GM18861 (cell line): ENCODE measurements around the gene ZNF428.
"Not testable (repeated sequence)": the region's sequence is repeated elsewhere in the genome, so short reads cannot be mapped to it uniquely, and the experiment has no call there.

Source experiments
- ATAC-seq: cut with Tn5 transposase; IDR thresholded peaks from one replicate; pipeline ENCODE4 v1.9.1; 2021; ENCODE audit not compliant: unreplicated experiment

ZNF428 gene

GRCh38 chr19:43640424-43640757 is 21.0 kb upstream of the ZNF428 start:
- ATAC-seq: no peak

DNA sequence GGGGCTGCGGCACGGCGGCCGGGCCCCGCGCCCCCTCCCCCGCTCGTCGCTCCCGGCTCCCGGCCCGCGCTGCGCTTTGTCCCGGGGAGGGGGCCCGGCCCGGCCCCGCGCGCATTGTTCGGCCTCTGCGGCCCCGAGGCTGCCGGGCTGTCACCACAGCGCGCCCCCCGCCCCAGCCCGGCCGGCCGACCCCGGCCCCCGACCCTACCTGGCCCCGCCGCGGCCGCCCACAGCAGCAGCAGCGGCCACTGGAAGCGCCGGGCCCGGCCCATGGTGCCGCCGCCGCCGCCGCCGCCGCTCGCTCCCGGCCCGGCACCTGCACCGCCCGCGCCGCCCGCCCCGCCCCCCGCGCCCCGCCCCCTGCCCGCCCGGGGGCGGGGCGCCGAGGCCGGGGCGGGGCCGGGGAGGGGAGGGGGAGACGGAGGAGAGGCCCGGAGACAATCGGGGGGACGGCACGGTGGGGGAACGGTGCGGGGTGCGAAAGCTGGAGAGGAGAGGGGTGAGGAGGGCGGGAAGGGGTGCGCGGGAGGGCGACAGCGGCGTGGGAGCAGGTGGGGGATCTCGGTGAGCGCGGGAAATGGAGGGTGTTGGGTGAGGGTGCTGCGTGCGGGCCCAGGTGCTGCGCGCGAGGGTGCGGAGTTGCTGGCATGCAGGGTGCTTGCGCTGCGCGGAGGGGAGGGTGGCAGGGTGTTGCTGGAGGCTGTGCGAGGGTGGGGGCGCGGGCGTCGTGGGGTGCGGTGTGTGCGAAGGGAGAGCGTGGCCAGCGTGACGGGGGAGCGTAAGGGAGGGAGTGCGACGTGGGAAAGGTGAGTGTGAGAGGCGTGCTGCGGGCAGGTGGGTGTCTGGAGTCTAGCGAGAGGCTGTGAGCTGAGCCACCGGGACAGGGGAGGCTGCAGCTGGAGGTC is 20.3 kb upstream of the ZNF428 start, which contains the start of gene CADM4:
CADM4 (minus strand) TSS at position 332 of the 905 bp plus-strand sequence; CDS start at position 272, 60 bp downstream.
- ATAC-seq: no peak

DNA sequence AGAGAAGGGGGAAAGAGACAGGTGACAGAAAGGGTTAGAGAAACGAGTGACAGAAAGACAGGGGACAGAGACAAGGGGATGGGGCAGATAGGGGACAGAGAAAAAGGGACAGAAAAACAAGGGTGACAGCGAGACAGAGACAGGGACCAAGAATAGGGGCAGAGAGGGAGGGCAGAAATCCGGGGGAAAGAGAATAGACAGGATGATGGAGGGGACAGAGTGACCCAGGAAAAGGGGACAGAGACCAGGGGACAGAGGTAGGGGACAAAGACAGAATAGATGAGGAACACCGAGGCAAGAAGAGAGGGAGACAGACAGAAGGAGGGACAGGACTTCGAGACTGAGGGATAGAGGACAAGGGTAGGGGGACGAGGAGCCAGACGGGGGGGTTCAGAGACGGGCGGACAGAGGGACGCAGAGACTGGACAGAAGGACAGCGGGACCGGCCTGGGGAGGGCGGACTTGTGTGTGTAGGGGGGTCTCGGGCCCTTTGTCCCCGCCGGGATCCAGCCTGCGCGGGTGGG is 19.6 kb upstream of the ZNF428 start:
- ATAC-seq: no peak

- no peak for ATAC-seq
Measured at GRCh38 chr19:43638214-43638994, 19.0 kb upstream of the ZNF428 start.

GRCh38 chr19:43636121-43636683 is 16.8 kb upstream of the ZNF428 start:
- no peak for ATAC-seq

DNA sequence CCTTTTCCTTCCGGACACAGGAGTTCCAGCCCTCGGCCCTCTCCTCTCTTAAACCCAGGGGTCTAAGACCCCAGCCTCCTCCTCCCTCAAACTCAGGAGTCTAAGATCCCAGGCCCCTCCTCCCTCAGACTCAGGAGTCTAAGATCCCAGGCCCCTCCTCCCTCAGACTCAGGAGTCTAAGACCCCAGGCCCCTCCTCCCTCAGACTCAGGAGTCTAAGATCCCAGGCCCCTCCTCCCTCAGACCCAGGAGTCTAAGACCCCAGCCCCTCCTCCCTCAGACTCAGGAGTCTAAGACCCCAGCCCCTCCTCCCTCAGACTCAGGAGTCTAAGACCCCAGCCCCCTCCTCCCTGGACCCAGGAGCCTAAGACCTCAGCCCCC is 16.1 kb upstream of the ZNF428 start:
- not testable (repeated sequence) for ATAC-seq

DNA sequence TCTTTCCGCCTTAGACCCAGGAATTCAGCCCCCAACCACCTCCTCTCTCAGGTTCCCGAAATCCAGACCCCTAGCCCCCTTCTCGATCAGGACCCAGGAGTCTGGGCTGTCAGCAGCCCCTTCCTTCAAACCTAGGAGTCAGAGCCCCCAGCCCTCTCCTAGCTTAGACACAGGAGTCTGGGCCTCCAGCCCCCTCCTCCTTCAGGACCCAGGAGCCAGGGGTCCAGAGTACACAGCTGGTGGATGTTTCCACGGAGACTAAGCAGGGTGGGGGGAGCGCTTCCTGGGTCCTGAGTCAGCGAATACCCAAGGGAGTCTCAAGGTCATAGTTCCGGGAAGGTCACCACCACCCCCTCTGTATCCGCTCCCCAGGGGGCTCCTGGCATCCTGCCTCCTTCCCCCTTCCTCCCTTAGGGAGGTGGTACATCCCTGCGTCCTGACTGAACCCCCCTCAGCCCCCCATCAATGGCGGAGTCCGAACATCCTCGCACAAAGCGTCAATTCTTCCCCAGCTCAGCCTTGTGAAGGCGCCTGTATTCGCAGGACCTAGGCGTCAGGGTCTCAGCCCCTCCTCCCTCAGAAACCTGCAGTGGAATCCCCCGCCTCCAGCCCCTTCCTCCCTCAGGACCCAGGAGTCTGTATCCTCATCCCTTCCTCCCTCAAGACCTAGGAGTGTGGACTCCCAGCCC is 15.6 kb upstream of the ZNF428 start:
- ATAC-seq: no peak

DNA sequence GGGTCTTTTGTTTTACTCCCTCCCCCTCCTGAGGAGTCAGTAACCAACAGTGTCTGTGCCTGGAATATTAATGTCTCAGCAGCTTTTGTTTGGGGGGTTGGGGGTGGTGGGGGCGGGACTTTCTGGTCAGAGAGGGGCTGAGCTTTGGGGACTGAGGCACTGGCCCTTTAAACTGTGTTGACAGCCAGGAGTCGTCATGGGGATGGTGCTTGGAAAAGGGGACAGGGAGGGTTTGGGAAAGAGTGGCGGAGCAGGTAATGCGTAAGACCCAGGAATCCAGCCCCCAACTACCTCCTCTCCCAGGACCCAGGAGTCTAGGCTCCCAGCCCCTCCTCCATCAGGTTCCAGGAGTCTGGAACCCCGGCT is 15.1 kb upstream of the ZNF428 start:
- ATAC-seq: no peak

DNA sequence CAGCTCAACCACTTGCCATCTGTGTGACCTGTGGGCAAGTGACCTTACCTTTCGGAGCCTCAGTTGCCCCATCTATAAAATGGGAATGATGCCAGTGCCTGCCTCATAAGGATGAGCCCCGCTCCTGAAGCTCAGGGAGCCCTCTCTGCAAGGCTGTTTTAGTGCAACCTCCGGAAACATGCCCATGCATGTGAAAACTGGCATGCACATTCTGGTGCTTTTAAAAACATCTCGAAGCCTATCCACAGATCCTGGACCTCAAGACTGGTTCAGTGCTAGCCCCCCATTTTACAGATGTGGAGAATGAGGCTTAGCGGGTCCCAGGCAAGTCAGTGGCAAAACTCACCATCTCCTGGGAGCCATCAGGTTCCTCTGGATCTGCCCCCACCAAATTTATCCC is 14.6 kb upstream of the ZNF428 start:
- ATAC-seq: no peak

- ATAC-seq: no peak
Measured at GRCh38 chr19:43633520-43633919, 14.1 kb upstream of the ZNF428 start.

- no peak for ATAC-seq
Measured at GRCh38 chr19:43631491-43631890, 12.1 kb upstream of the ZNF428 start.

DNA sequence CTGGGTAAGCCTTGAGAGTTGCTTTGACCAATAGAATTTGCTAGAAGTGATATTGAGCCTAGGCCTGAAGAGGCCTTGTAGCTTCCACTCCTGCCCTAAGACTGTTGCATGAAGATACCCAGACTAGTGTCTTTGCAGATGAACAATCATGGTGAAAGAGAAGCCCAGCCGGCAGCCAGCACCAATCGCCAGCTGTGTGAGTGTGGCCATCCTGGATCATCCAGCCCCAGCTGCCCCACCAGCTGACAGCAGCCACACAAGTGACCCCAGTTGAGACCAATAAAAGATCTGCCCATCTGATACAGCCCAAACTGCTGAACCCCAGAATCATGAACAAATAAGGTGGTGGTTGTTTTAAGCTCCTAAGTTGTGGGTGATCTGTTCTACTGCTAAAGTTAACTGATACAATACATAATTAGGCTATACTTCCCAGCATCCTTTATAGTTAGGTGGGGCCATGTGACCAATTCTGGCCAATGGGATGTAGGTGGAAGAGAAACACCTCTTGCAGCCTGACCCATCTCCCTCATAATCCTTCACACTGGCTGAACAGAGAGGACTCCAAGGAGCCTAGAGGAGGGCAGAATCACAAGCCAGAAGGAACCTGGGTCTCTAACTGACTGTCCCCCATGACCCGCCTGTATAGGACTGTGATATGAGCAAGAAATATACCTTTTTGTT is 9.4 kb upstream of the ZNF428 start:
- no peak for ATAC-seq

GRCh38 chr19:43626838-43627237 is 7.4 kb upstream of the ZNF428 start:
- ATAC-seq: no peak

DNA sequence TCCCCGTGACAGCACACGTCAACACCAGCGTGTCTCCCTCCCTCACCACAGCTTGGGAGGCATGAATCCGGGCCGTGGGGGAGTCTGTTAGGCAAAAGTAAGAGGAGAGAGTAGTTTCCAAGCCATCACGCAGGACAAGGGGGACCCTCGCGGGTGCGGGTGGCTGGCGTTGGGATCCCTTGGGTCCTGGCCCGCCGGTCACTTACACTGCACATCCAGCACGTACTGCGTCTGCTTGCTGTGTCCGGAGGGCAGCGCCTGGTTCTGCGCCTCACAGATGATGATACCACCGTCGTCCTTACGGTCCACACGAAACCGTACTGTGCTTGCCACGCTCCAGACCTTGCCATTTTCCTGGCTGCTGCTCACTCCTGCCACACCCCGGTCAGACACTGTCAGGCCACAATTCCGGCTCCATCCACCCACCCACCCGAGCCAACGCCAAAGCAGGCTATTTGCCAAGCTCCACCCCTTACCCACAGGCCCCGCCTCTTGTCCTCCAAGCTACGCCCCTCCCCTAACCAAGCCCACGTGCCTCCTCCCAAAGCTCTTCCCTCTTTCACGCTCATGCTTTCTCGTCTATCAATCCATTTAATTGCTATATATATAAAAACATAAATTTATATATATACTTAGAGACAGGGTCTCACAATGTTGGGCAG is 6.6 kb upstream of the ZNF428 start:
- no peak for ATAC-seq

GRCh38 chr19:43624933-43625332 is 5.5 kb upstream of the ZNF428 start:
- ATAC-seq: no peak

DNA sequence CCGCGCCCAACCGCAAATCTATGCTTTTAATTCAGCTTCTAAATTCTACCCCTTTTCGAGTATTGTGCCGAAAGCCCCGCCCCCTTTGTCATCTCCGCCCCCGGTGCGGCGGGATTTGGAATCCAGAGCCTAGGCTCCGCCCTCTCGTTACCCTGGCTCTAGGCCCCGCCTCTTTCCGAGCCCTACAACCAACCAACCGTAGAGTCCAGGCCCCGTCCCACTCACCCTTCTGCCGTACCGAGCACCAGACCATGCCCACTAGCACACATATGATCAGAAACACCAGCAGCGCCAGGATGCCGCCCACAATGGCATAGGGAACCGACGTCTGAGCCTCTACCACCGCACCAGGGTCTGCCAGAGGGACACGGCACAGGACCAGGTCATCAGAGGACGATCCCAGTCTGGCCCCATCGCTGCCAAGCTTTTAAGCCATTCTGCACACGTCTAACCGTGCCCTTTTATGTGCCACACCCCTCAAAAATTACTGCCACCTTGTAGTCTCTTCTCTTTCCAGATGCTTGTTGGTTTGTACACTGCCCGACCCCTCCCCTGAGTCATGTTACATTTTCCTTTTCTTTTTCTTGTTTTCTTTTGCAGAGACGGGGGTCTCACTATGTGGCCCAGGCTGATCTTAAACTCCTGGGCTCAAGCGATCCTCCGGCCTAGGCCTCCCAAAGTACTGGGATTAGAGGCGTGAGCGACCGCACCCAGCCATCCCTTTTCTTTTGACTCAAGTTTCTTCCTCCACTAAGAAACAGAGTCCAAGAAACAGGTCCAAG is 4.7 kb upstream of the ZNF428 start:
- ATAC-seq: no peak

- ATAC-seq: no peak
Measured at GRCh38 chr19:43622956-43623355, 3.5 kb upstream of the ZNF428 start.

DNA sequence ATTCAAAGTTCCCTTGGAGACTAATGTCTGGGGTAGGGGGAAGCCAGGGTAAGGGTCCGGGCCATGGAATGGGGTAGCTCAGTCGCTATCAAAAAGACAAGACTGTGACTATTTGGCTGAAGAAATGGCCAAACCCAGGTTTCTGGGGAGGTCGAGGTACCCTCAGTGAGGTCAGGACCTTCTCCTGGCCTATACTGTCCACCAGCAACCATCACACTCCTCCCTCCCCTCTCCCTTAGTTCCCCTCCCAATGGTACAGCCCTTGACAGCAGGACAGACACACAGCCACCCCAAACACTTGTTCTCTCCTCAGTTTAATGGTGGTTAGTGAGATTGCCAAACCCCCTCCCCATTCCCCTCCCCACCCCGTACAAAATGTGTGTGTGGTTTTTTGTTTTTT is 2.6 kb upstream of the ZNF428 start:
- ATAC-seq: no peak
